CD4-positive, alpha-beta T cell treated with Interleukin-17A for 1 hour (primary cell): ENCODE data around the gene GLB1L2.
A peak's percentile ranks its signal among the peaks of the same experiment; 100 is the strongest.
"Not testable (repeated sequence)": the region's sequence is repeated elsewhere in the genome, so short reads cannot be mapped to it uniquely, and the experiment has no call there.

Experiments used
- DNase-seq: peaks from one replicate; pipeline ENCODE4 v3.0.0-alpha.2; 2020

The GLB1L2 gene

DNA sequence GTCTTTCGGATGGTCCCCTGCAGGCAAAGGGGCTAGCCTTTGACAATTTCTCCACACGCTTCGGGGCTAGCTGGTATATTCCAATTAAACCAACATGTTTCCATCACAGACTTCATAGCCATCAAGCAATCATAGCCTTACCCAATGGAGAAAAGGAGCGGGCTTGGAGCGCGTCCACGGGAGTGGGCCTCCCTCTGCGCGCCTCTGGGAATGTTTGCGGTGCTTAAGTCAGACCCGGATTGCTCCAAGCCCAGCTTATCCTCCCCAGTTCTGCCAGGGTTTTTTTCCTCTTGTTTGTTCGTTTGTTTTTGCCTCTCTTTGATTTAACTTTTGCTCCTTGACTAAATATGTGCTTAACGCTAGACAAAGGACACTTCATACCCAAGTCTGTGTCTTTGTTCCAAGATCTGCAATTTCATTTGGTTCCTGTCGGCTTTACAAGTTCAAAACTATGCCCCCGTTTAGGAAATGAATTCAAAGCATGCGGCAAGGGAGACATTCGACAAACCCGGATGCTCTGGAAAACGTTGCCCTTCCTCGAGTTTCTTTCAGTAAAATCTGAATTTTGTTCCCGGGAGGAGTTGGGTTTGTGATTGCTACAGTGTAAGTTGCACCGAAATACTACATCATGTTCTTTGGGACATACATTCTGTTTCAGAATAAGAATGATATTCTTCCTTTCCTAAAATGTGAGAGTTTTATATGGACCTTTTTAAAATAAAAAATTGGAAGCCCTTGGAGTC is 1.0 kb upstream of the GLB1L2 start:
- DNase-seq = peak; percentile 3

DNA sequence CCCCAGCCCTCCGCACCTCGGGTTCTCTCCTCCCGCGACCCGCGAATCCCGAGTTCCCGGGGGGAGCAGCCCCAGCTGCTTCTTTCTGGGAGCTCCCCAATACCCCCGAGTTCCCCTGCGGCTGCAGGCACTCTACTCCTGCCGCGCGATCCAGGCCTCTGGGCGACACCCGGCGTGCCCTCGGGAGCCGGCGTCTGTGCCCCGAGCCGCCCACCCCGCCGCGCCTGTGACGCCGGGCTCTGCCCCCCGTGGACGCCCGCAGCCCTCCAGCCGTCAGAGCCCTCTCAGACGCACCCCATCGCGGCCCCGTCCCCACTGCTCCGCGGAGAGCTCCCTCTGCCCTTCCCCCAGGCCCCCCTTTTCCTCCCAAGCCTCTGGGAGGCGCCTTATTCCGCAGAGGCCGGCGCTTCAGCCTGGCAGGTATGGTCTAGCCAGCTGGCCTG is 422 bp downstream of the GLB1L2 start:
- DNase-seq = peak; percentile 14

DNA sequence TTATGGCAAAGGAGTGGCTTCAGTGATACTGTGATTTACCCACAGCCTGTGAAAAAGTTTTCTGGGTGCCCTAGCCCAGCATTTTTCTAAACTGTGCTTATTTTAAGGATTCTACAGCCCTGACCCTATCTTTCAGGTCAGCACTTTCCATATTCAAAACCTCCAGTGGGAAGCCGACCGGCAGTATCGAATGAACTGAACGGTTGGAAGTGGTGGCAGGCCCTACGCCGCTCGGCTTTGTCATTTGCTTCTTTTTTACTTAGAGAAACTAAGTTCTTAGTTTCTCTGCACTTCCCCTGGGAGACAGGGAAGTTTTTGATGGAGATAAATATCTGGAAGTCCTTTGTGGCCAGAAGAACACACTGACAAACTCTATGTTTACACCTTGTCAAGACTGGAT is 994 bp downstream of the GLB1L2 start:
- no peak for DNase-seq

DNA sequence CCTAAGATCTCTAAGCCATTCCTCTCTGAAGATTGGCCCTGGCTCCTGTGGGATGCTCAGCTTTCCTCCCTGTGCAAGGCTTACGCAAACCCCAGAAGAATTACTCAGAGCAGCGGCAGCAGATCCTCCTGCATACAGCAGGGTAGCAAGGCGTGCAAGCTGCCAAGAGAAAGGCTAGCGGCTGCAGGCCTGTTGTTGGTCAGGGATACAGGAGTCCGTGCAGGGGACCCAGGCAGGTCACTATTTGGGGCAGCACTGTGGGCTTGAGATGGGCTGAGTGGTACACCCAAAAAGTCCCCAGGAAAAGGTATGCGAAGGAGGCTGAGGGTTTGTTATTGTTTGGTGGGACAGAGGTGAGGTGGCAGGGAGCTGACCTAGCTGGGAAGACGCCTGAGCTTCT is 1.5 kb downstream of the GLB1L2 start:
- DNase-seq = no peak

DNA sequence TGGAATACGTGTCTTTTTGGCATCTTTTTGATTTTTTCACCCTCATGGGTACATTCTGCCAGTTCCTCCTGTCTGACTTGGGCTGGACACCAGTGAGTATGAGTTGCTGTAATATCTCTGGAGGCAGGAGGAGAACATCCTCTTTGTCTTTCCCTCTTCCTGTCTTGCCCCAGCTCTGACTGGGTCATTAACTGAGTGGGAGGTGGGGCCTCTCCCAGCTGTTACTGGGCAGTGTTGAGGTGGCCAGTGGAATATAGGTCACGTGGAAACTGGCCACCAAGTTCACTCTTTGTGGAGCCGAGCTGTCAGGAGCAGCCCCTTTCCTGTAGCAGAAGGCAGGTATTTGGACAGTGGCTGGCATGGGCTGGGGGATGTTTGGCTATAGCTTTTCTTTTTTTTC is 2.2 kb downstream of the GLB1L2 start:
- DNase-seq = no peak

DNA sequence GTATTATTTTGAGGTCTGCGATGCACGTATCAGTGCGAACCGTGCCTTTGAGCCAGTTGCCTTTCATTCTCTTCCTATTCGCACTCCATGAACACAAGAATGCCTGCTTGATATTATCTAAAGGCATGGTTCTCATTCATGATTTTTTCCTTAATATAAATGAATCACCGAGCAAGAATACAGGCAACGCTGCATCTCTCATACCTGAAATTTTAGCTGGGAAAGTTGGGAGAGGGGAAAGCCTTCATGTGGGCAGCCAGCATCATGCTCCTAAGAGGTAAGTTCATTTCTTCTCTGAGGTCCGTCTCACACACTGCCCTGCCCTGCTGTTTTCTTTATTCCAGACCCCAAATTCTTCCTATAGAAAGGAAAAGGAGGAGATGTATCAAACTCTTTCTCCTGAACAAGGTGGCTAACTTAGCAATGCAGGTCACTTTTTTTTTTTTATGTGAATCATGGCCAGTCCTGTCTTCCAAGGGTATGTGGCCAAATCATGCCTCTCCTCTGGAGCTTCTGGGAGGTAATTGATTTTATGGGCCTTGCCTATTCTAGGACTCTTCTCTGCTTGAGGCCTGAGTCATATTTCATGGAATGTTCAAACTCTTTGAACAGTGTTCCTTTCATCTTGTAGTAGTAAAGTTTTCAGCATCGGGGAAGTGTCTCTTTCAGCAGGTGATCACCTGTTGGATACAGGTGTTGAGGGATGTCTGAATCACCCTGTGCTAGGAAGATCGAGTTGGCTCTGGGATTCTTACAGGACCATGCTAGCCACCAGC is 3.2 kb downstream of the GLB1L2 start:
- DNase-seq = no peak

DNA sequence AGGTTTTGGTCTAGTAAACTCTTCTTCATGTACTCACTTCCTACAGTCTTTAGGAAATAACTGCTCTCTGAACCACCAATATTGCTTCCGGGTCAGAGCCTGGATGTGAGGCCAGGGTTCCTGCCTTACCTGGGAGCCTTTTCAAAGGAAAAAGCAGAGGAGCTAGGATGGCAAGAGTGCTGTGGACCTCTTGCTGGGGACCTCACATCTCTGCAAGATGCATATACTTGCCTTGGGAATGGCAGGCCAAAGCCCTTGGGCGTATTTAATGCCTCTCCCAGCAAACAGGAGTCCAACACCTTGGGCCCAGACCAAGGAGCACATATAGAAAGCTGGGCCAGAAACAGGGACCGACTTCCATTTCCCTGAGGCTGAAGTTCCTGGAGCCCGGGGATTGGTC is 5.3 kb downstream of the GLB1L2 start:
- DNase-seq = no peak

DNA sequence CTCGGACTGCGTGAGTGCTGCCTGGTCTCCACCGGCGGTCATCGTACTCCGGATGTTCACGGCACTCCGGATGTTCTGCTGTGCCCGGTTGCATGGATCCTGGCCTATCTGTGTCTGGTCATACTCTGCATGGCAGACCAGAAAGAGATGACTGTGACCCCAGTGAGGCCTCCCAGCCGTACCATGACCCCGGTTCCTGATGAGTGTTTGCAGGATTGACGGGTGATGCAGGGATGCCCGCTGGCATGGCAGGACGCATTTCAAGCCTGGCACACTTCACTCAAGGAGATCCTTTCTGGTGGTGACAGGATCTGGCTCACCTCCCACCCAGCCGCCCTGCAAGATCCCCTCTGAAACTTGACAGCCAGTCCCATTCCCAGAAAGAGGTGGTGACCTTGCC is 6.3 kb downstream of the GLB1L2 start:
- DNase-seq = no peak

DNA sequence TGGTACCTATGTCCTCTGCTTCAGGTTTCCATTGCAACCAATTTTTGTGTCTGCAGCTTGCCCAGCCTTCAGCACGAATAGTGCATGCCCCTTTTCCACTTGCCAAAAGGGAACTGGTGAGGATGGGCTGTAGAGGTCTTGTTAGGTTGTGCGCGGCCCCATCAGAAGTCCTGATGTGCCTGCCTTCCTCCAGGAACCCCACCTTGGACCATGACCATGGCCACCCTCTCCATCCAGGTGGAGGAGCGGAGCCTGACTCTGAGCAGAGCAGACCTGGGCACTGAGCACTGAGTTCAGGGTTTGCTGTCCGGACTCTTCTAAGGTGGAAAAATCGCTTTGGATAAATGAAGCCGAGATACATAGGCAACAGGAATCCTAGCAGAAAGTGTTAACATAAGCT is 6.9 kb downstream of the GLB1L2 start:
- no peak for DNase-seq

DNA sequence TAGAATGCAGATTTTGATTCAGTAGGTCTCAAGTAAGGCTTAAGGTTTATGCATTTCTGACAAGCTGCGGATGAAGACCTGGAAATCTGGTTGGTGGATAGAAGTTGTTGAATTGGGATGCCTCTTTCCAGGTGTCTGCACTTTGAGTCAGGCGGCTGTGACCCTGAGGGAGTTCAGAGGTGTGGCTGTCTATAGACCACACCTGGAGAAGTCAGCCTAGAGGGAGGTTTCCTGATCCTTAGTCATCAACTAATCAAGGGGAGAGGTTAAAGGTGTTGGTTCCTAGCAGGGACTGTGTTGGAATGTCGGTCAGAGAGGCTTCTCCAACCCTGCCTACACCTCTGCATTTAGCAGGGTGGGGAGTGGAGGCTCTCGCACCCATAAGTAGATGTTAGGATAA is 8.0 kb downstream of the GLB1L2 start:
- no peak for DNase-seq

DNA sequence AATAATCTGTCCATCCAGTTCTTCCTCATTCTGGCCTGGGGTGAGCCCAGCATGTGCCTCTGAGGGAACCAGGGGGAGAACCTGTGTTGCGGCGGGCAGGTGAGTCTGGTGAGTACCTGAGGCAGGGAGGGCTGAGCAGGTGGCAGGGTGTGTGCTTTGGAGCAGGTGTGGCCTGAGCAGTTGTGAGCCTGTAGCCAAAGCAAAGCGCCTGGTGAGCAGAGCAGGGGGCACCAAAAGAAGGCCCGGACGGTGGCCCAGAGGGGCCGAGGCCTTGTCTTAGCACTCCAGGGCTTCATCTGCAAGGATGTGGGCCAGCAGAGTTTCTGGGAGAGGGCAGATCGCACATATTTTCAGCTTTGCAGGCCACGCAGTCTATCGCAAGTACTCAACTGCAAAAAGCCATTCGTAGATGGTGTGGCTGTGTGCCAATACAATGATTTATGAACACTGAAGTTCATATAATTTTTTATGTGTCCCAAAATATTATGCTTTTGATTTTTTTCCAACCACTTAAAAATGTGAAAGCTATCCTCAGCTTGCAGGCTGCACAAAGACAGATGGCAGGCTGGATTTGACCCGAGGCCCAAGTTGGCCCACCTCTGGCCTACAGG is 8.7 kb downstream of the GLB1L2 start:
- DNase-seq = no peak

DNA sequence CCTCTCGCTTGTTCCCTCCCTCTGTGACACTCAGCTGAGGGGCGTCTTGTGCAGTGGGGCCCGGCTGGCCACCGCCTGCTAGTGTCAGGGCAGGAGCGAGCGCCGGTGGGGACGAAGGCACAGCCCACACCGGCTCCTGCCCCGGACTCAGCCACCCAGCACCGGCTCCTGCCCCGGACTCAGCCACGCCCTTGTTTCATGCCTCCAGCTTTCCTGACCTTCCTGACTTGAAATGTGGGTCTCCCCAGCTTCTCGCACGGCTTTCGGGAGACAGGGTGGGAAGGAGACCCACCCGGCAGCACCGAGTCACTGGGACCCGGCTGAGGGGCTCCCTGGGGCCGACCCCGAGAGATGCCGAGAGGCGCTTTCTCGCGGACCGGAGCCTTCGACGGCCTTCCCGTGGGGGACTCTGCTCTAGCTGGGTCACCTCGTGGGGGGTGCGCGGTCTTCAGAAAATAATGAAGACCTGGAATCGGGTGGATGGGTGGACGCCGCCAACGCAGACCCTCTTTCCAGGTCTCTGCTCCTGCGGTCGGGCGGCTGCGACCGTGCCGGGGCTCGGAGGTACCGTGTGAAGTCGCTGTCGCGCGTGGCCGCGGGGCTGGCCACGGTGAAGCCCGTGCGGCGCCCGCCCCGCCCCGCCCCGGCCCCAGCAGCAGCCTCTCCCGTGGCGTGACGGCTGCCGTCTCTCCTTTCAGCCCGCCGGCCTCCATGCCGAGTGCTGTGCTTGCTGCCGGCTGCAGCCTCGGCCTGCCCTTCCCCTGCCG is 10.2 kb downstream of the GLB1L2 start:
- DNase-seq = no peak

DNA sequence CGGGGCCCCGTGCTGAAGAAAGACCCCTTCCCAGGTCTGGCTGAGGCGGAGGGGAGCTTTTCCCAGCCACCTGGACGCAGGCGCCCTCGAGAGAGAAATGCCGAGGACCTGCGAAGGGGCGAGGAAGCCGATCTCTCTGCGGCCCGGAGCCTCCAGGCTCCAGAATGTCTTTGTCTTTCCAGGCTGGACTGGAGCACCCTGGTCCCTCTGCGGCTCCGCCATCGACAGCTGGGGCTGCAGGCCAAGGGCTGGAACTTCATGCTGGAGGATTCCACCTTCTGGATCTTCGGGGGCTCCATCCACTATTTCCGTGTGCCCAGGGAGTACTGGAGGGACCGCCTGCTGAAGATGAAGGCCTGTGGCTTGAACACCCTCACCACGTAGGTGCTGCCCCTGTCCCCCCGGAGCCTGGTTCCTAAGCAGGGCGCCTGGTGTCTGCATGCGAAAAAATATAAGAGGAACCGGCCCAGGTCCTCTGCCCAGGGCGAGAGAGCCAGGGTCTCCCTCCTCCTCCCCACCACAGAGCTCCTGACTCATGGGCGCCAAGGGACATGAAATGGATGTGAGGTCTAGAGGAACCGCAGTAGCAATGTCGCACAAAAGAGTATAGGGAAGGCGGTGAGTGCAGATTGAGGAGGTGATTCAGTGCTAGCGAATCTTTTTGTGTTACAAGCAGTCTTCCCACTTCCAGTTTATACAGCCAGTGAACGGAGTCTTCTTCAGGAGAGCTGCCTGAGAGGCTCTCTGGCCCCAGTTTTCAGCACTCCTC is 11.0 kb downstream of the GLB1L2 start:
- DNase-seq = no peak

DNA sequence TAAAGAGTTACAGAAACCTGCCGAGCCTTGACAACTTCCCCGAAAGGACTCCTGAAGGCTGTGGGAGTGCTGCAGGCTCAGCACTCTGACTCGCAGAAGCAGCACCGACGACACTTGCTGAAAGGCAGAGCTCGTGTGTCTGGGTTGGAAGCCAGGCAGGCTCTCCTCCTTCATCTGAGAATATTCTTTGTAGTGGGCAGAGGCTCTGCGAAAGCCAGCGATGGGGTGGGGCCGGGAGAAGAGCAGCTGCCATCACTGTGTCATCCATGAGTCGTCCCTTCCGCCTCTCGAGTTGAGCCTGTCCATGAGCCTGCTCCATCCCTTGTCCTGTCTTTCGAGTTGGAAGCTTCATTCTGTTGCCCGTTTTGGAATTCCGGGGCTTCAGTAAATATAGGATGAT is 11.9 kb downstream of the GLB1L2 start:
- DNase-seq = no peak

DNA sequence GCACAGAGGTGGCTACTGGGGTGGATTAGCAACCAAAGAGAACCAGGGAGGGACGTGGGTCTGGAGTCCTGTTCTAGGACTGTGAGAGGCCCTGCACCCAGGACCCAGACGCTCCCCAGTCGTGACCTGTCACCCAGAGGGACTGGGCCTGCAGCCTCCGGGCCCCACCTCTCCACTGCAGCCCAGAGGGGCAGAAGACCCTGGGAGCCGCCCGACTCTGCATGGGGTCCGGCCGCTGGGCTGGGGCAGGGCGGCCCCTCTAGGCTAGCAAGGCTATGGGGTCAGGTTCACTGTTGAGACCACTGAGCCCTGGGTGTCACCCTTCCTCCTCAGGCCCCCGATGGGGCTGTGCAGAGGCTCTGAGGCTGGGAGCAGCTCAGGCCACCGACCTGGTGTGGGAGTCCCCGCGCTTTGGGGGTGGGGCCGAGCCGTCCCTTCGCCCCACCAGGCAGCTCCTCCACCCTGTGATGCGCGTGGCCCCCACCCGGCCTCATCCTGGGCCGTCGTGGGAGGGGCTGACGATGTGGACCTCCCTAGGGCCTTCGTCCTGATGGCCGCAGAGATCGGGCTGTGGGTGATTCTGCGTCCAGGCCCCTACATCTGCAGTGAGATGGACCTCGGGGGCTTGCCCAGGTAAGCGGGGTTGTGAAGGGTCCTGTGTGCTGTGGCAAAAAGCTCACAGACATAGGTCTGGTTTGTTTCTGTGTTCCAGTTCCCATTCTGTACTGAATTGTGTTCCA is 12.9 kb downstream of the GLB1L2 start:
- DNase-seq = not testable (repeated sequence)

DNA sequence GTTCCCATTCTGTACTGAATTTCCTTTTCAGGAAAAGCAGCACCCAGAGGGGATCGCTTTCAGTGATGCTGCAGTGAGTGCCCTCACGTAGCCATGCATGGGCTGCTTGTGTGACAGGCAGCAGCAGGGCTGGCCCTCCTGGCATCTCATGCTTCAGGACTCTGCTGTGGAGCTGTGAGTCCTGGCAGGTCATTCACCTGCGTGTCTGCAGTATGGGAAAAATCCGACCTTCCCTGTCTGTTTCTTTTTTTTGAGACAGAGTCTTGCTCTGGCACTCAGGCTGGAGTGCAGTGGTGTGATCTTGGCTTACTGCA is 13.4 kb downstream of the GLB1L2 start:
- DNase-seq = no peak

DNA sequence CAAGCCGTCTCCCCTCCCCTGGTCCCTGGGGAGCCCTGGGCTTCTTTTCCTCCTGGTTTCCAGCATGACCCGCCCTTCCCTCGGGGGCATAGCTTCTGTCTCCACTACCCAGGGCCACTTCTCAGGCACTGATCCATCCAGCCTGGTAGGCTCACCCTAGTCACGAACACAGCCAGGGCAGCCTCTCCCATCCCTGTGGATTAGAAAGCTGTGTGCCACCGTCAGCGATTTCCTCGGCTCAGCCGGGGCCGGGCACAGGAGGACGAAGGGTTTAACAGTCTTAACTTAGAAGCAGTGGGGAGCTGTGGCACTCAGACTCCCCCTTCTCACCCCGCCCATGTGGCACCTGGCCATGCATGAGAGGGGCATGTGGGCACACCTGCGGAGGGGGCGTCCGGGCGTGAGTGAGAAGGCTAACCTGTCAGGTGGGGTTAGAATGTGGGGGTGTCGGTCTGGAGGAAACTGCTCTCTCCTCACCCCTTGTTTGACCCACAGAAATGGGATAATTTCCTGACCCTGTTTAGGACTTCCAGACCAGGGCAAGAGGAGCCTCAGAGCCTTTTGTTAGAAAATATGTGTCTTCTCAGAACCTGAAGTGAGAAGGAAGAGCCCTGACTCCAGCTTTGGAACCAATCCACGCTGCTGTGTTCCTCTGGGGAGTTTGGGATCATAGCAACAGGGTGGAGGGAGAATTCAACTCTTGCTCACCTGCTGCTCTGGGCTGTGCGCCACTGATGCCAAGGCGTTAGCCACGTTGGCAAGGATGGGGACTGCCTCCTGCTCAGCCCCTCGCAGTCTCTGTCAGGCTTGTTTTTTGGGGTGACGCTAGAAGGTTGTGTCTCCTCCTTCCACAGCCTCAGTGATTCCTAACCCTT is 14.6 kb downstream of the GLB1L2 start:
- no peak for DNase-seq

DNA sequence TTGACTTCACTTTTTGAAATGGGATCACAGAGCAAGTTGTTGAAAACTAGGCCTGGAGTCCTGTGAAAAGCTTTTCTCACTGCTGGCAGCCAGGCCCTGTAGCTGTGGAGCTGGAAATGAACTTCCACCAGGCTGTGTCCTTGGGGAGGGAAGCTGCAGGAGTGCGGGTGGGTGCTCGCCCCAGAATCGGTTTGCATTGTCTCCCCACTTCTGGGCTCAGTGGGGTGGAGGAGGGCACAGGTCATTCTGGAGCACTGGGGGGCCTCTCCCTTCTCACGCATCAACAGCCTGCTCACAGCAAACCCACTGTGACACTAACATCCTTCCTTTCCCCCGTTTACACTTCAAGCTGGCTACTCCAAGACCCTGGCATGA is 15.2 kb downstream of the GLB1L2 start:
- no peak for DNase-seq

DNA sequence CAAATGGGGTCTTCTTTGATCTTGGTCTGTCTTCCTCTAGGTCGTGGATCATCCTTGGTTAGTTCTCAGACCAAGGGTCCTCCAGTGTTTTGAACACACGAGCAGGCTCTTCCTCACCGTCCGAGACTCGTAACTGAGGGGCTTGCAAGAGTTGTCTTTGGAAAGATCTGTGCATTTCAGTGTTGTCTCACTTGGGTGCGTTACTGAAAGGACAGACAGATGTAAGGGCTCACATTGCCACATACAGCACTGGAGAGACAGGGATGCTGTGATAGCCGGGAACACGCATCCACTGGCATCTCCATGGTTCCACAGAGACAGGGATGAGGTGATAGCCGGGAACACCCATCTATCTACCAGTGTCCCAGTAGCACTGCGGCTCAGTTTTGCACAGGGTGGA is 15.7 kb downstream of the GLB1L2 start:
- no peak for DNase-seq

DNA sequence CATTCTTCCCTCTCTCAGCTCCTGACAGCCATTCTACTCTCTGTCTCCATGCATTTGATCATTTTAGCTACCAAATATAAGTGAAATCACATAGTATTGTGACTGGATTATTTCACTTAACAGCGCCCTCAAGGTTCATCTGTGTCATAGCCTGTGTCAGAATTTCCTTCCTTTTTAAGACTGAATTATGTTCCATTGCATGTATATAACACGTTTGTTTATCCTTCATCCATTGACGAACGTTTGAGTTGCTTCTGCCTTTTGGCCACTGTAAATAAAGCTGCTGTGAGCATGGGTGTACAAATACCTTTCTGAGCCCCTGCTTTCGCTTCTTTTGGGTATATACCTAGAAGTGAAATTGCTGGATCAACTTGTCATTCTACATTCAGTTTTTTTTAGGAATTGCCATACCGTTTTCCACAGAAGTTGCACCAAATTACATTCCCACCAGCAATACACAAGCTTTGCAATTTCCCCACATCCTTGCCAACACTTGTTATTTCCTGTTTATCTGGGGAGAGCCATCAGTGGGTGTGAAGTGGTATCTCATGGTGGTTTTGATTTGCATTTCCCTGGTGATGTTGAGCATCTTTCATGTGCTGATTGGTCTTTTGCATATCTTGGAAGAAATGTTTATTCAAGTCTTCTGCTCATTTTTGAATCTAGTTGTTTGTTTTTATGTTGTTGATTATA is 17.5 kb downstream of the GLB1L2 start:
- peak; percentile 55 for DNase-seq
